NCI-H2081 treated with DMSO at 0.1 percent for 48 hours (cell line): ENCODE data around the gene HDAC10.

Source experiments
- DNase-seq: peaks from one replicate; lab custom pipeline; 2025; lab: John Stamatoyannopoulos, UW

The HDAC10 gene

GRCh38 chr22:50270666-50271394 lies 19.8 kb upstream of the HDAC10 start:
- no peak for DNase-seq

DNA sequence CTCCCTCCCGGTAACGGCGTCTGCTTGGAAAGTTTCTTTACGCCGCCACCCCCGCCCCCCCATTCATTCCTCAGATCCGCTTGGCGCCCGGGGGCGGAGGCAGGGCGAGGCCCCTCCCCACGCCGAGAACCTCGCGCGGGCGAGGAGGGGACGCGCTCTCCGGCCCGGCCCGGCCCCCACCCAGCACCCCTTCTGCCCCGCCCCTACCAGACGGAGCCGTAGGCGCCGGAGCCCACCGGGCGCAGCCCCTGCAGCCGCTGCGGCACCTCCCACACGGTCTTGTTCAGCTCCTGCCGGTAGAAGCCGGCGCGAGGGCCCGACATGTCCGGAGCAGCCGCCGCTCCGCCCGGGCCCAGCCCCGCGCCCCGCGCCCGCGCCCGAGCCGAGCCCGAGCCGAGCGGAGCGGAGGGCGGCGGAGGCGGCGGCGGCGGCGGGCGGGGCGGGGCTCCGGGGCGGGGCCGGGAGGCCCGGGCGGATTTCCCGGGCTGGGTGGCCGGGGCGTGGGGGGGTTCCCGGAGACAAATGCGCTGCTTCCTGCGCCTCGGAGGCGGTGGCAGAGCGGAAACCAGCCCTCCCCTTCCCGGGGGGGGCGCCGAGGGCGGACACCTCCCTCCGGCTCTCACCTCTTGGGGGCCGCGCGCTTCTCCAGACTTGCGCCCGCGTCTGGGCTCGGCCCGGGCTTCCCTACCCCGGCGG lies 19.1 kb upstream of the HDAC10 start, which contains the start of gene MAPK11:
TSS of gene MAPK11 (minus strand) at position 411 of the 696 bp plus-strand sequence. CDS start at position 323, 88 bp downstream.
- DNase-seq = no peak

DNA sequence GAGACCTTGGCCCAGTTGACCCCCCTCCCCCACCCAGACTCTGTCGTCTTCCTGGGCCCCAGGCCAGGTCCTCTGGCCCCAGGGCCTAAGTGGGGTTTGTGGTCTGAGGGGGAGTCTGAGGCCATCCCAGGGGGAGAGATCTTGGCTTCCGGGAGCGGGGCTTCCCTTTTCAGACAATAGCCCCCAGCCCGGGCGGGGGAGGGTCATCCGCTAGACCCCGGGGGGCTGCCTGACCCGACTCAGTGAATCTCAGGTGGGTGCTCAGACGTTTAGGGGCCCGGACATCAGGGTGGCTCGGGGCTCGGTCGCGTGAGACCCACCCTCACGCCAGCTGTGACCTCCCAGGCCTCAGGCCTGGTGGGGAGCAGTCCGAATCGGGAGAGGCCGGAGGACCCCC lies 18.5 kb upstream of the HDAC10 start:
- DNase-seq = no peak

DNA sequence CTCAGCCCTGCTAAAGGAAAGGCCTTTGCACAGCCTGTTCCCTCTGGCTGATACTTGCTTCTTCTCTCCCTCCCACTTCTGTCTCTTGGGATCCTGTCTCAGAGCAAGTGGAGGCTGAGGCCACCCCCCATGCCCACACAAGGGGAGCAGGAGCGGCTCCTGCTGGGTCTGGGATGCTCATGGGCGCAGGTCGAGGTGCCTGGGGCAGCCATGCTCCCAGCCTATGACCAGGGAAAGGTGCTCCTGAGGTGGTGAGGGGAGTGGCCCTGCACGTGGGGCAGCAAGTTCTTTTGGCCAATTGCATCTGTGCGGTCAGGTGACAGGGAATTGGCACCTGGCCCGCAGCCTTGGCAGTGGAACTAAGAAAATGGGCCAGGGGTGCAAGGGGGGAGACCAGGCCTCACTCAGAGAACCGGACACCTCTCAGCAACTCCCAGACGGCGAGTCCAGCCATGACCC lies 17.6 kb upstream of the HDAC10 start:
- no peak for DNase-seq

GRCh38 chr22:50267591-50268390 lies 16.7 kb upstream of the HDAC10 start:
- no peak for DNase-seq

- no peak for DNase-seq
These were observed 15.9 kb upstream of the HDAC10 start for GRCh38 chr22:50266994-50267393.

DNA sequence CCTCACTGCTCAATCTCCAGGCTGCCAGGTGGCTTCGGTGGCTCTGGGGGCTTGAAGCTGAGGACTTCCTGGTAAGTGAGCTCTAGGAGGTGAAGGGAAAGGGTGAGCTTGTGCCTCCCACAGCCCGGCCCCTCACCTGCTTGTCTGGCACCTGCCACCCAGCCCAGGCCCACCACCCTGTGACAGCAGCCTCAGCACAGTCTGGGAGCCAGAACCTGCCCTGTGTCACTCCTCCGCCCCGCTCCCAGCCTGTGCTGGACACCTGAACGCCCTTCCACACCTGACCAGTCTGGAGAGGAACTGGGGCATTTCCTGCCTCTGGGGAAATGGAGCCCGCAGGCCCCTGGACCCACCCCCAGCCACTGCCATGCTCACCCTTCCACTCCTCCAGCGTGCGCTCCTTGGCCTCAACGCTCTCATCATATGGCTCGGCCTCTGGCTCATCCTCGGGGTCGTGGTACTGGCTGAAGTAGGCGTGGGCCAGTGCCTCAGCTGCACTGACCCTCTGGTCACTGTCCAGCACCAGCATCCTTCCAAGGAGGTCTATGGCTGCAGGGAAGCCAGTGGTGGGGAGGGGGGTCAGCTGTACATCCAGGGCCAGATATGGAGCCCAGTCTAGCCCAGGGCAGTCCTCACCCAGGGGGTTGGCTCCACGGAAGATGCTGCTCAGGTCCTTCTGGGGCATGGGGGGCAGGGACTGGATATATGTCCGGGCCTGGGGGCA lies 14.0 kb upstream of the HDAC10 start:
- DNase-seq = no peak

DNA sequence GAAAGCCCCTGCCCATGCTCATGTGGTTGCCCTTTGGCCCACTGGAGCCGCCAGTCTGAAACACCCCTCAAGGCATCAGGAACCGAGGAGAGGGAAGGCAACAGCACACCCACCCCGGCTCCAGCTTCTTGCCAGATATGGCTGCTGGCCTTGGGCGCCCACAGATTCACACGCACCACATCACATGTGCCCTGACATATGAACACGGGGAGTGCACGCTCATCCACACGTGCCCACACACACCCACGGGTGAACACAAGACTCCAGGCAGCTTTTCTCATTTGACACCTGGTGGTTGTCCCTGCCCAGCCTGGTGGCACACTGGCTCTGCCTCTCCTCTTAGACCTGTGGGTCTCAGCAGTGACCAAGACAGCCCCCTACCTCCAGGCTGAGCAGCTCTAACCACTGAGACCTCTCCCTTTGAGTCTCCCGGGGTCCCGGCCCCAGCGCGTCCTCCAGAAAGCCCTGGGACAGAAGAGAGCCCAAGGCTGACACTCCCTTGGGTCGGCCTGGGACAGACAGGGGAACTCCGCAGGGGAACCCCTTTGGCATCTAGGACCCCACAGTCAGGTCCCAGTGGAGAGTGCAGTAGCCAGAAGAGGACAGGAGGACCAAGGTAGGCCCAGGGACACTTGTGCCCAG lies 13.2 kb upstream of the HDAC10 start:
- DNase-seq = no peak

- no peak for DNase-seq
These were observed 12.0 kb upstream of the HDAC10 start for GRCh38 chr22:50262973-50263617.

DNA sequence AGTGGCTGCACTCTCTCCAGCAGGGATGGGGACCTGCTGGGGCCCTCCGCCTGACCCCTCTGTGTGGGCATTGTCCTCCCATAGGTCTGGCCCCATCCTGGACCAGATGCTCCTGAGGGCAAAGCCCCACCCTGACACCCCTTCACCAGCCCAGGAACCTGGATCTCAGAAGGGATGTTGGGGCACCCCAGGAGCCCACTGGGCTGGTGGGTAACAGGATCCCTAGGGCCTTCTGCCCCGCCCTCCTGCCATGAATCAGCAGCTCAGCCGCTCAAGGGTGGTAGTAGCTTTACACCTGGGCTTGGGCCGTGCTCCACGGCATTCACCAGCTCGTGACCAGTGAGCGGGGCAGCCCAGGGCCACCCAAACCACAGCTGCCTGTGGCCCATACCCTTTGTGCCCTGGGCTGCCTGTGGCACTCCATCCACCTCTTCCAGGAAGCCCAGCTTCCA lies 11.4 kb upstream of the HDAC10 start:
- DNase-seq = no peak

DNA sequence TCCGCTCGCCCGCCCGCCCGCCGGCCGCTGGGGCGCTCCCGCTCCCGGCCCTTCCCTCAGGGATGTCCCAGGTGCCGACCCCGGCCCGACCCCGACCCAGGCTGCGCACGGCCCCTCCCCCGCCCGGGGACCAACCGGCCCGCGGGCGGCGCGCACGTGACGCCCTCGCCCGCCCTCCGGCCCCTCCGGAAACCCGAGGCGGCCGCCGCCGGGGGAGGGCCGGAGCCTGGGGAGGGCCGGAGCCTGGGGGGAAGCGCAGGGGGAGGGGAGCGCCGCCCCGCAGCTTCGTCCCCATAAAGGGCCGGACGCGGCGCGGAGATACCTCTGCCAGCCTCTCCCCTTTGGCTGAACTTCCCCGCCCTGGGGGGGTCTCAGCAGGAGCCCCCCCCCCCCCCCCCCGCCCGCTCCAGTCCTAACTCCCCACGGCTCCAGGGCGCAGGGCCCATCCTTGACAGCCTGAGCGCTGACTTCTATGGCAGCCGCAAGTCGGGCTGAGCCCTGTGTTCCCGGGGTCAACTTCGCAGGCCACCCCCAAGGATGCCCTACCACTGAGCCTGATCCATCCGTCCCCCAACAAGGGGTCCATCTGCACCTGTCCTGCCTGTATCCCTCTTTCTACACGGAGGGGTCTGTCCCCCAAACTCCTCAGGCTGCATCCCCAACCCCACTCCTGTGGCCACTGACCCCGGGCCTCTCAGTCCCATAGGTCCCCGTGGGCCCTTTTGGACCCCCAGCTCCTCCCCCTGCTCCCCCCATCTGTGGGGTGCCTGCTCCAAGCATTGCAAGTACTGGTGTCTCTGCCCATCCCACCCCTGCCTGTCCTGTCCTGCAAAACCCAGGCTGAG lies 10.8 kb upstream of the HDAC10 start, which contains the start of gene MAPK12:
TSS of gene MAPK12 (minus strand) at position 69 of the 845 bp plus-strand sequence. CDS start 174 bp downstream, outside the sequence.
- no peak for DNase-seq

- DNase-seq = no peak
These were observed 9.9 kb upstream of the HDAC10 start for GRCh38 chr22:50260801-50261614.

GRCh38 chr22:50260434-50260800 lies 9.4 kb upstream of the HDAC10 start:
- DNase-seq = no peak

DNA sequence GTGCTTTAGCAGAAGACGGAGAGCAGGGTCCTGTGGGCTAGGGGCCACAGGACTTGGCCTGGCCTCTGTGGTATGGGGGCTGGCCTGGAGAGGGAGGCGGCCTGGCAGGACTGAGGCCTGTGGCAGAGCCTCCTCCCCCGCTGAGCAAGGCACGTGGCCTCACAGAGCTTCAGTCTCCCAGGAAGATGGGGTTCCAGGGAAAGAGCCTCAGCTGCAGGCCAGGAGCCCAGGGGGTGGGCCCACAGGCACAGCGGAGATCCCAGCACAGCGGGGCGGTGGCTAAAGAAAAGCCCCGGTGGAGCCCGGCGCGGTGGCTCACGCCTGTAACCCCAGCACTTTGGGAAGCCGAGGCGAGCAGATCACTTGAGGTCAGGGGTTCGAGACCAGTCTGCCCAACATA lies 8.2 kb upstream of the HDAC10 start:
- no peak for DNase-seq

GRCh38 chr22:50258361-50259292 lies 7.6 kb upstream of the HDAC10 start:
- no peak for DNase-seq

GRCh38 chr22:50257451-50258360 lies 6.6 kb upstream of the HDAC10 start:
- DNase-seq = no peak

- no peak for DNase-seq
These were observed 6.0 kb upstream of the HDAC10 start for GRCh38 chr22:50257041-50257440.
